ENCODE measurements around the gene ADAMTS13.

ADAMTS13 gene

GRCh38 chr9:133415170-133415569 lies 7.0 kb upstream of the ADAMTS13 start:
- TF ChIP-seq CTCF (IDR thresholded peaks at IDR 0.05; ENCODE audit: low read depth, low read length), result no peak
- H3K4me3 ChIP-seq (ENCODE audit: low read depth, low read length), result no peak overlapping the region

- H3K4me3 ChIP-seq (ENCODE audit: low read depth, low read length), result peak within 1 kb of the TSS; percentile 90
- TF ChIP-seq CTCF (IDR thresholded peaks at IDR 0.05; ENCODE audit: low read depth, low read length), result no peak
Measured at GRCh38 chr9:133417541-133418461, 4.4 kb upstream of the ADAMTS13 start, which contains the start of gene REXO4. Gene REXO4 (minus strand): TSS chr9:133418010. CDS start chr9:133417844, 166 bp downstream.

GRCh38 chr9:133419005-133419404 lies 3.2 kb upstream of the ADAMTS13 start:
- H3K4me3 ChIP-seq (ENCODE audit: low read depth, low read length), result no peak overlapping the region

GRCh38 chr9:133420392-133420827 lies 1.8 kb upstream of the ADAMTS13 start:
- no peak for TF ChIP-seq CTCF (IDR thresholded peaks at IDR 0.05; ENCODE audit: low read depth, low read length)
- no peak overlapping the region for H3K4me3 ChIP-seq (ENCODE audit: low read depth, low read length)

More at GRCh38 chr9:133419005-133419404, 3.2 kb upstream of the ADAMTS13 start:
- no peak for TF ChIP-seq CTCF (IDR thresholded peaks at IDR 0.05; ENCODE audit: low read depth, low read length)

GRCh38 chr9:133423216-133423615 lies 1.0 kb downstream of the ADAMTS13 start:
- TF ChIP-seq CTCF (IDR thresholded peaks at IDR 0.05; ENCODE audit: low read depth, low read length), result no peak
- no peak overlapping the region for H3K4me3 ChIP-seq (ENCODE audit: low read depth, low read length)

GRCh38 chr9:133424187-133424586 lies 2.0 kb downstream of the ADAMTS13 start:
- no peak for TF ChIP-seq CTCF (IDR thresholded peaks at IDR 0.05; ENCODE audit: low read depth, low read length)
- H3K4me3 ChIP-seq (ENCODE audit: low read depth, low read length), result no peak overlapping the region

GRCh38 chr9:133425049-133425632 lies 3.0 kb downstream of the ADAMTS13 start:
- TF ChIP-seq CTCF (IDR thresholded peaks at IDR 0.05; ENCODE audit: low read depth, low read length), result no peak
- H3K4me3 ChIP-seq (ENCODE audit: low read depth, low read length), result no peak overlapping the region

Data from WI38 (cell line).